GM23248 (cell line): Measurements from ENCODE around the gene KRTAP2-1.

ENCODE experiments used
- EZH2 ChIP-seq: fragments of 200-600 bp; sonication (generic); IDR thresholded peaks from 2 replicates; pipeline ENCODE4 v1.6.1; 2018; ENCODE audit warnings: antibody characterized with exemption, mild to moderate bottlenecking; ENCODE audit not compliant: insufficient read depth, poor library complexity, severe bottlenecking
- EZH2phosphoT487 ChIP-seq: fragments of 200-600 bp; sonication (generic); IDR thresholded peaks from 2 replicates; pipeline ENCODE4 v1.6.1; 2018; ENCODE audit warnings: antibody characterized with exemption, moderate library complexity, mild to moderate bottlenecking, low read depth; ENCODE audit not compliant: insufficient read depth

GRCh38 chr17:41054025-41054424 is 6.9 kb upstream of the KRTAP2-1 start:
- TF ChIP-seq EZH2 (no peak), EZH2phosphoT487 (no peak)
